ENCODE results near the gene ADAMTSL1.

The ADAMTSL1 gene

DNA sequence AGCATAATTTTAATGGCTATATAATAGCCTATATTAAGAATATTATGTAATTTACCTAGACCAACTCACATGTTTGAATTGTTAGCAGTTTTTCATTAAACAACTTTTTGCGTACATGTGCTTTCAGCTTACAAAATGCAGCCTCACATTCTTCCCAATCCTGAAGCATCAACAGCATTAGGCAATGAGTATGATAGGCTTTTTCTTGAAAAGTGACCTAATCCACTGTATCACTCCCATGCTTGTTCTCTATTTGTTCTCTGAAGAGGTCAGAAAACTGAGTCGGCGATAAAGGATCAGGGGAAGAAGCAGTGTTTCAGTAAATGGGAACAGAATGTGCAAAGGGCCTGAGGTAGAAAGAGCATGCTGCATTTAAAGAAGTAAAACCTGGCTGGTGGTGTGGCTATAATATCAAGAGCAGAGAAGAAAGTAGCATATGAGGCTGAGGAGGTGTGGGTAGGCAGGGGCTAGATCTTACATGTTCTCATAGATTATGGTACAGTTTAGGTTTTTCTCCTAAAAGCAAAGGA lies 346.7 kb downstream of the ADAMTSL1 start:
- Histone ChIP-seq H3K27ac (no peak overlapping the region), H3K36me3 (no peaks in the 10 kb centered on the region), H3K4me3 (ENCODE audit: low read depth, low read length) (no peak overlapping the region), H3K27me3 (ENCODE audit: insufficient read depth, low read depth, severe bottlenecking) (no peaks in the 10 kb centered on the region), H3K9me3 (ENCODE audit: severe bottlenecking) (no peaks in the 10 kb centered on the region)
- DNase-seq, result no peak
- TF ChIP-seq, protein P1, sequence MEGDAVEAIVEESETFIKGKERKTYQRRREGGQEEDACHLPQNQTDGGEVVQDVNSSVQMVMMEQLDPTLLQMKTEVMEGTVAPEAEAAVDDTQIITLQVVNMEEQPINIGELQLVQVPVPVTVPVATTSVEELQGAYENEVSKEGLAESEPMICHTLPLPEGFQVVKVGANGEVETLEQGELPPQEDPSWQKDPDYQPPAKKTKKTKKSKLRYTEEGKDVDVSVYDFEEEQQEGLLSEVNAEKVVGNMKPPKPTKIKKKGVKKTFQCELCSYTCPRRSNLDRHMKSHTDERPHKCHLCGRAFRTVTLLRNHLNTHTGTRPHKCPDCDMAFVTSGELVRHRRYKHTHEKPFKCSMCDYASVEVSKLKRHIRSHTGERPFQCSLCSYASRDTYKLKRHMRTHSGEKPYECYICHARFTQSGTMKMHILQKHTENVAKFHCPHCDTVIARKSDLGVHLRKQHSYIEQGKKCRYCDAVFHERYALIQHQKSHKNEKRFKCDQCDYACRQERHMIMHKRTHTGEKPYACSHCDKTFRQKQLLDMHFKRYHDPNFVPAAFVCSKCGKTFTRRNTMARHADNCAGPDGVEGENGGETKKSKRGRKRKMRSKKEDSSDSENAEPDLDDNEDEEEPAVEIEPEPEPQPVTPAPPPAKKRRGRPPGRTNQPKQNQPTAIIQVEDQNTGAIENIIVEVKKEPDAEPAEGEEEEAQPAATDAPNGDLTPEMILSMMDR (IDR thresholded peaks at IDR 0.05; ENCODE audit: low read depth, low read length), result no peak

- no peaks in the 10 kb centered on the region for H3K36me3 ChIP-seq
- TF ChIP-seq, protein P1 (IDR thresholded peaks at IDR 0.05; ENCODE audit: low read depth, low read length), result no peak
- no peak for DNase-seq
- H3K9me3 ChIP-seq (ENCODE audit: severe bottlenecking), result no peaks in the 10 kb centered on the region
- H3K27me3 ChIP-seq (ENCODE audit: insufficient read depth, low read depth, severe bottlenecking), result no peaks in the 10 kb centered on the region
- no peak overlapping the region for H3K27ac ChIP-seq
- no peak overlapping the region for H3K4me3 ChIP-seq (ENCODE audit: low read depth, low read length)
Measured at GRCh38 chr9:18821788-18822187, 347.8 kb downstream of the ADAMTSL1 start.

DNA sequence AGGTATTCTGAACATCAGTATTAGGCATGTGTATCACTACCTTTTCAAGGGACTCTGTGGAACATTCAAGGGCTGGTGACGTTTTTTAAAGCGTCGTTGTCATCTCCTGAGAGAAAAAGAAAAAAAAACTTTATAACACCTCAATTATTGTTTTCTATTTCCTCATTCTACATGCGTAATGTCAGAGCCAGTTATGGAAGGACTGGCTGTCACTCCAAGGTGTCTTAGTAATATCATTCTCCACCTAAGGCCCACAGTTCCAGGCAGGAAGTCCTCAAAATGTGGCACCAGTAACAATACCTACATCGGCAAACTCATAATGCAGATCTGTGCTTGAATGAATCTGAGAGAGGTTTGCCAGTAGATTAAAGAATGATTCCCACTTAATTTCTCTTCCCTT lies 348.9 kb downstream of the ADAMTSL1 start:
- DNase-seq, result no peak
- Histone ChIP-seq H3K27ac (no peak overlapping the region), H3K4me3 (ENCODE audit: low read depth, low read length) (no peak overlapping the region), H3K9me3 (ENCODE audit: severe bottlenecking) (no peaks in the 10 kb centered on the region), H3K36me3 (no peaks in the 10 kb centered on the region), H3K27me3 (ENCODE audit: insufficient read depth, low read depth, severe bottlenecking) (no peaks in the 10 kb centered on the region)
- TF ChIP-seq, protein P1 (IDR thresholded peaks at IDR 0.05; ENCODE audit: low read depth, low read length), result no peak

- Histone ChIP-seq H3K27me3 (ENCODE audit: insufficient read depth, low read depth, severe bottlenecking) (no peaks in the 10 kb centered on the region), H3K4me3 (ENCODE audit: low read depth, low read length) (no peak overlapping the region), H3K36me3 (no peaks in the 10 kb centered on the region), H3K27ac (no peak overlapping the region), H3K9me3 (ENCODE audit: severe bottlenecking) (no peaks in the 10 kb centered on the region)
- TF ChIP-seq, protein P1 (IDR thresholded peaks at IDR 0.05; ENCODE audit: low read depth, low read length), result peak; percentile 72
- peak; percentile 22 for DNase-seq
Measured at GRCh38 chr9:18824095-18824666, 350.2 kb downstream of the ADAMTSL1 start.

DNA sequence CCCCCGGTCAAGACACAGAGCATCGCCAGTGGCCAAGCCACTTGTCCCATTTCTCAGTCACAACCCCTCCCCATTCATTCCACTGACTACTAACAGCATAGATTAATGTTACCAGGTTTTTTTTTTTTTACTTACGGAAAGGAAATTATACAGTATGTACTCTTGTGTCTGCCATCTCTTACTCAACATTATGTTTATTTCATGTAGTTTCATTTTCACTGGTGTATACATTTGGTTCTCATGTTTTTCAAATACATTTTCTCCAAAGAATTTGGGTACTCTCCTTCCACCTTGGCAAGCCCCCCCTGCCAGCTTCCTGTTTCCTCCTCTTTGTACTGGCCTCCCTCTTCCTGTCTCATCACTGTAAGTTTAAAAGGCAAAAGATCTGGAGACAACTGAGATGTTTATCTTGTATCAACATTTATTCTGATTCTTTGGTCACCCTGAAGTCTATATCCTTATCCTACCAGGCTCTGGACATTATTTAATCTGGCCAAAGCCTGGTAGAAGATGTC lies 351.8 kb downstream of the ADAMTSL1 start:
- no peaks in the 10 kb centered on the region for H3K36me3 ChIP-seq
- no peak for DNase-seq
- H3K9me3 ChIP-seq (ENCODE audit: severe bottlenecking), result no peaks in the 10 kb centered on the region
- H3K4me3 ChIP-seq (ENCODE audit: low read depth, low read length), result no peak overlapping the region
- H3K27ac ChIP-seq, result no peak overlapping the region
- TF ChIP-seq, protein P1 (IDR thresholded peaks at IDR 0.05; ENCODE audit: low read depth, low read length), result no peak
- no peaks in the 10 kb centered on the region for H3K27me3 ChIP-seq (ENCODE audit: insufficient read depth, low read depth, severe bottlenecking)

DNA sequence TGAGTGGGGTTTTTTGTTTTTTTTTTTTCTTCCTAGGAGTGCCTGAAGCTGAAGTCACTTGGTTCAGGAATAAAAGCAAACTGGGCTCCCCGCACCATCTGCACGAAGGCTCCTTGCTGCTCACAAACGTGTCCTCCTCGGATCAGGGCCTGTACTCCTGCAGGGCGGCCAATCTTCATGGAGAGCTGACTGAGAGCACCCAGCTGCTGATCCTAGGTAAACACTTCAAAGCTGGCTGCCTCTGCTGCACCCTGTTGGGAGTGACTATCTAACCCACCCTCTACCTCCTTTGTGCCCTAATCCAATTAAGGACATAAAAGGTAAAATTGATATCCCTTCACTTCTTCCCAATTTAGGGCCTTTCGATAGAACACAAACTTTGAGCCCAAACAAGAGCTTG lies 352.3 kb downstream of the ADAMTSL1 start:
- no peaks in the 10 kb centered on the region for H3K27me3 ChIP-seq (ENCODE audit: insufficient read depth, low read depth, severe bottlenecking)
- no peak overlapping the region for H3K27ac ChIP-seq
- H3K4me3 ChIP-seq (ENCODE audit: low read depth, low read length), result no peak overlapping the region
- H3K9me3 ChIP-seq (ENCODE audit: severe bottlenecking), result no peaks in the 10 kb centered on the region
- TF ChIP-seq, protein P1 (IDR thresholded peaks at IDR 0.05; ENCODE audit: low read depth, low read length), result no peak
- DNase-seq, result peak; percentile 12
- no peaks in the 10 kb centered on the region for H3K36me3 ChIP-seq
